Measurements from ENCODE around the gene PARVB. TPM values are rescaled to one million over a fixed set of nuclear protein-coding genes. Genes with fewer than 3 reads are reported as not detected.

Gene PARVB
- total and polyA plus RNA-seq, 7 experiments from 2014 or later, result 0.18 to 51.2 (median 4.2) TPM

GRCh38 chr22:44195189-44195871 is 171.2 kb downstream of the PARVB start:
- Histone ChIP-seq H3K4me3 (ENCODE audit: low read length) (no peak overlapping the region), H3K27ac (ENCODE audit: low read depth, low read length) (no peak overlapping the region), H3K9me3 (ENCODE audit: control insufficient read depth in 2 of 3, low read length in 3 of 3) (no peaks in the 10 kb centered on the region), H3K4me1 (ENCODE audit: control insufficient read depth in 2 of 2, insufficient read depth in 2 of 2, low read length in 2 of 2) (peaks cover 23 to 26% of the 10 kb centered on the region in 2 donors), H3K27me3 (ENCODE audit: control insufficient read depth in 2 of 2, insufficient read depth in 2 of 2, low read length in 2 of 2) (no peaks in the 10 kb centered on the region), H3K36me3 (ENCODE audit: control insufficient read depth in 2 of 3, insufficient read depth in 3 of 3, low read length in 3 of 3) (peaks cover 4 to 52% (median 6%) of the 10 kb centered on the region in 3 experiments)
- intact Hi-C loops (cut with micrococcal nuclease), result no loop called here
- no peak for DNase-seq
- H3K9me3 Mint-ChIP-seq, result peaks cover 0 to 4% (median 0%) of the 10 kb centered on the region in 11 donors
- no peaks in the 10 kb centered on the region for H3K27me3 Mint-ChIP-seq
- ChIA-PET POLR2A (interaction anchor here (1.3 kb wide), 1 partner anchor 14 kb away, joined by 4 read pairs; the partner anchor contains the start of gene PARVG), CTCF (interaction anchor here (1.1 kb wide), 1 partner anchor 38 kb away, joined by 3 read pairs; no protein-coding TSS in a partner anchor)
- H3K4me1 Mint-ChIP-seq, result peaks cover 36 to 55% (median 43%) of the 10 kb centered on the region in 7 donors
- H3K36me3 Mint-ChIP-seq, result peaks cover 15 to 48% (median 34%) of the 10 kb centered on the region in 5 donors
- peak overlapping the region in 1 of 9 donors; percentile 26 for H3K27ac Mint-ChIP-seq
- peak overlapping the region in 1 of 10 donors; percentile 69 for H3K4me3 Mint-ChIP-seq
- no peak for ATAC-seq

GRCh38 chr22:44196241-44196640 is 172.1 kb downstream of the PARVB start:
- H3K27ac Mint-ChIP-seq, result no peak overlapping the region
- peaks cover 21 to 23% of the 10 kb centered on the region in 2 donors for H3K4me1 ChIP-seq (ENCODE audit: control insufficient read depth in 2 of 2, insufficient read depth in 2 of 2, low read length in 2 of 2)
- no peaks in the 10 kb centered on the region for H3K27me3 ChIP-seq (ENCODE audit: control insufficient read depth in 2 of 2, insufficient read depth in 2 of 2, low read length in 2 of 2)
- H3K9me3 ChIP-seq (ENCODE audit: control insufficient read depth in 2 of 3, low read length in 3 of 3), result no peaks in the 10 kb centered on the region
- ATAC-seq, result no peak
- intact Hi-C loops (cut with micrococcal nuclease), result no loop called here
- CTCF ChIA-PET, result interaction anchor here (1.1 kb wide), 1 partner anchor 37 kb away, joined by 3 read pairs; no protein-coding TSS in a partner anchor
- DNase-seq, result no peak
- peaks cover 4 to 61% (median 11%) of the 10 kb centered on the region in 3 experiments for H3K36me3 ChIP-seq (ENCODE audit: control insufficient read depth in 2 of 3, insufficient read depth in 3 of 3, low read length in 3 of 3)
- POLR2A ChIA-PET, result interaction anchor here (0.6 to 1.3 kb wide), 2 partner anchors 15 to 16 kb away, joined by 3 to 4 read pairs; partner anchors contain the start of gene PARVG
- H3K4me3 ChIP-seq (ENCODE audit: low read length), result no peak overlapping the region
- H3K27me3 Mint-ChIP-seq, result no peaks in the 10 kb centered on the region
- H3K4me1 Mint-ChIP-seq, result peaks cover 36 to 55% (median 46%) of the 10 kb centered on the region in 7 donors
- H3K36me3 Mint-ChIP-seq, result peaks cover 15 to 48% (median 34%) of the 10 kb centered on the region in 5 donors
- no peak overlapping the region for H3K4me3 Mint-ChIP-seq
- H3K9me3 Mint-ChIP-seq, result peaks cover 0 to 4% (median 0%) of the 10 kb centered on the region in 11 donors
- no peak overlapping the region for H3K27ac ChIP-seq (ENCODE audit: low read depth, low read length)

GRCh38 chr22:44196731-44197131 is 172.6 kb downstream of the PARVB start:
- no peak overlapping the region for H3K27ac Mint-ChIP-seq
- H3K9me3 Mint-ChIP-seq, result peaks cover 0 to 4% (median 0%) of the 10 kb centered on the region in 11 donors
- H3K36me3 Mint-ChIP-seq, result peaks cover 15 to 46% (median 34%) of the 10 kb centered on the region in 5 donors
- Histone ChIP-seq H3K9me3 (ENCODE audit: control insufficient read depth in 2 of 3, low read length in 3 of 3) (no peaks in the 10 kb centered on the region), H3K4me1 (ENCODE audit: control insufficient read depth in 2 of 2, insufficient read depth in 2 of 2, low read length in 2 of 2) (peaks cover 18 to 23% of the 10 kb centered on the region in 2 donors), H3K27me3 (ENCODE audit: control insufficient read depth in 2 of 2, insufficient read depth in 2 of 2, low read length in 2 of 2) (no peaks in the 10 kb centered on the region), H3K36me3 (ENCODE audit: control insufficient read depth in 2 of 3, insufficient read depth in 3 of 3, low read length in 3 of 3) (peaks cover 4 to 66% (median 14%) of the 10 kb centered on the region in 3 experiments), H3K27ac (ENCODE audit: low read depth, low read length) (no peak overlapping the region), H3K4me3 (ENCODE audit: low read length) (no peak overlapping the region)
- no peak for ATAC-seq
- POLR2A ChIA-PET, result interaction anchor here (0.6 to 1.3 kb wide), 2 partner anchors 16 to 17 kb away, joined by 3 to 4 read pairs; partner anchors contain the start of gene PARVG
- no peaks in the 10 kb centered on the region for H3K27me3 Mint-ChIP-seq
- no peak for DNase-seq
- H3K4me1 Mint-ChIP-seq, result peaks cover 35 to 52% (median 42%) of the 10 kb centered on the region in 7 donors
- CTCF ChIA-PET, result no interaction called here
- H3K4me3 Mint-ChIP-seq, result no peak overlapping the region
- intact Hi-C loops (cut with micrococcal nuclease), result no loop called here

- H3K4me1 Mint-ChIP-seq, result peaks cover 33 to 47% (median 43%) of the 10 kb centered on the region in 7 donors
- peaks cover 0 to 4% (median 0%) of the 10 kb centered on the region in 11 donors for H3K9me3 Mint-ChIP-seq
- peaks cover 15 to 49% (median 38%) of the 10 kb centered on the region in 5 donors for H3K36me3 Mint-ChIP-seq
- no peak overlapping the region for H3K27ac ChIP-seq (ENCODE audit: low read depth, low read length)
- H3K27me3 Mint-ChIP-seq, result no peaks in the 10 kb centered on the region
- no peak overlapping the region for H3K4me3 Mint-ChIP-seq
- H3K27me3 ChIP-seq (ENCODE audit: control insufficient read depth in 2 of 2, insufficient read depth in 2 of 2, low read length in 2 of 2), result no peaks in the 10 kb centered on the region
- no peak overlapping the region for H3K4me3 ChIP-seq (ENCODE audit: low read length)
- H3K4me1 ChIP-seq (ENCODE audit: control insufficient read depth in 2 of 2, insufficient read depth in 2 of 2, low read length in 2 of 2), result peaks cover 16 to 21% of the 10 kb centered on the region in 2 donors
- DNase-seq (no peak), ATAC-seq (no peak)
- no peak overlapping the region for H3K27ac Mint-ChIP-seq
- ChIA-PET POLR2A (no interaction called here), CTCF (no interaction called here)
- no peaks in the 10 kb centered on the region for H3K9me3 ChIP-seq (ENCODE audit: control insufficient read depth in 2 of 3, low read length in 3 of 3)
- intact Hi-C loops (cut with micrococcal nuclease), result no loop called here
- H3K36me3 ChIP-seq (ENCODE audit: control insufficient read depth in 2 of 3, insufficient read depth in 3 of 3, low read length in 3 of 3), result peaks cover 4 to 71% (median 14%) of the 10 kb centered on the region in 3 experiments
Observed at GRCh38 chr22:44197271-44197670, 173.2 kb downstream of the PARVB start.

- Mint-ChIP-seq H3K27me3 (no peaks in the 10 kb centered on the region), H3K4me3 (no peak overlapping the region), H3K36me3 (peaks cover 15 to 51% (median 33%) of the 10 kb centered on the region in 5 donors), H3K27ac (peak overlapping the region in 7 of 9 donors; percentile 22 to 91 (median 49)), H3K4me1 (peaks cover 16 to 34% (median 28%) of the 10 kb centered on the region in 7 donors), H3K9me3 (peaks cover 0 to 4% (median 0%) of the 10 kb centered on the region in 11 donors)
- DNase-seq (no peak), ATAC-seq (no peak)
- Histone ChIP-seq H3K27me3 (ENCODE audit: control insufficient read depth in 2 of 2, insufficient read depth in 2 of 2, low read length in 2 of 2) (no peaks in the 10 kb centered on the region), H3K36me3 (ENCODE audit: control insufficient read depth in 2 of 3, insufficient read depth in 3 of 3, low read length in 3 of 3) (peaks cover 4 to 82% (median 14%) of the 10 kb centered on the region in 3 experiments), H3K27ac (ENCODE audit: low read depth, low read length) (no peak overlapping the region), H3K4me1 (ENCODE audit: control insufficient read depth in 2 of 2, insufficient read depth in 2 of 2, low read length in 2 of 2) (peaks cover 0 to 2% of the 10 kb centered on the region in 2 donors), H3K9me3 (ENCODE audit: control insufficient read depth in 2 of 3, low read length in 3 of 3) (no peaks in the 10 kb centered on the region), H3K4me3 (ENCODE audit: low read length) (no peak overlapping the region)
- CTCF ChIA-PET, result no interaction called here
- POLR2A ChIA-PET, result no interaction called here
- intact Hi-C loops (cut with micrococcal nuclease), result no loop called here
Observed at GRCh38 chr22:44199164-44199563, 175.1 kb downstream of the PARVB start.

- Mint-ChIP-seq H3K36me3 (peaks cover 11 to 49% (median 26%) of the 10 kb centered on the region in 5 donors), H3K4me1 (peaks cover 9 to 27% (median 21%) of the 10 kb centered on the region in 7 donors), H3K9me3 (no peaks in the 10 kb centered on the region), H3K27me3 (no peaks in the 10 kb centered on the region), H3K4me3 (no peak overlapping the region), H3K27ac (peak overlapping the region in 5 of 9 donors; percentile 22 to 56 (median 33))
- Histone ChIP-seq H3K4me1 (ENCODE audit: control insufficient read depth in 2 of 2, insufficient read depth in 2 of 2, low read length in 2 of 2) (no peaks in the 10 kb centered on the region), H3K36me3 (ENCODE audit: control insufficient read depth in 2 of 3, insufficient read depth in 3 of 3, low read length in 3 of 3) (peaks cover 4 to 83% (median 14%) of the 10 kb centered on the region in 3 experiments), H3K27me3 (ENCODE audit: control insufficient read depth in 2 of 2, insufficient read depth in 2 of 2, low read length in 2 of 2) (no peaks in the 10 kb centered on the region), H3K4me3 (ENCODE audit: low read length) (no peak overlapping the region), H3K9me3 (ENCODE audit: control insufficient read depth in 2 of 3, low read length in 3 of 3) (no peaks in the 10 kb centered on the region), H3K27ac (ENCODE audit: low read depth, low read length) (no peak overlapping the region)
- POLR2A ChIA-PET, result no interaction called here
- DNase-seq, result no peak
- CTCF ChIA-PET, result no interaction called here
- intact Hi-C loops (cut with micrococcal nuclease), result no loop called here
- ATAC-seq, result no peak
Observed at GRCh38 chr22:44199866-44200265, 175.8 kb downstream of the PARVB start.

Data from naive thymus-derived CD4-positive, alpha-beta T cell (primary cell).